CD4-positive, alpha-beta T cell treated with Interleukin-15 for 1 hour (primary cell): ENCODE measurements around the gene KATNAL2.

Experiments used
- DNase-seq: peaks from one replicate; pipeline ENCODE4 v3.0.0-alpha.2; 2020

KATNAL2 gene

DNA sequence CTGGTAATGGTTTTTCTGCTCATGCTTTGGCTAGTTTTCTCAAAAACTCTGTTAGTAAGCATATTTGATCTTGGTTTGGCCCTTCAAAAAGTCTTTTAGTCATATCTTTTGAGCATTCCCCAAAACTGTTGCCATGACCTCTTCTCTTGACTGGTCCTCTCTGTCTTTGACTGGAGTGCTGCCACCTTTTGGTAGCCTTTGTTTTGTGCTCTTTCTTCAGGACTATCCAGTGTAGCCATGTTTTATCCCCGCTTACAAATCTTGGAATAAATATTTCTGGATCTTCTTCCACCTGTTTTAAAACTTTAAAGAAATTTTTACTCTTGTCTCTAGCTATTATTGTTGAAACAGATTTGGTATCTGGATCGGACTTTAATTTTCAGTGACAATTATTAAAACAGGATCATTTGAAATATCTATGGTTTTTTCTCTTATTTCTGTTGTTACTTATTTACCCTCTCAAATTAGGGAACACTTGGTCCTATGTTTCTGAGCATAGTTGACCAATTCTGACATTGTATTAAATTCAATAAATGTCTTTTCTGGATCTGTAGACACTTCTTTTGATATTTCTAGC is 119.0 kb downstream of the KATNAL2 start:
- DNase-seq = no peak

DNA sequence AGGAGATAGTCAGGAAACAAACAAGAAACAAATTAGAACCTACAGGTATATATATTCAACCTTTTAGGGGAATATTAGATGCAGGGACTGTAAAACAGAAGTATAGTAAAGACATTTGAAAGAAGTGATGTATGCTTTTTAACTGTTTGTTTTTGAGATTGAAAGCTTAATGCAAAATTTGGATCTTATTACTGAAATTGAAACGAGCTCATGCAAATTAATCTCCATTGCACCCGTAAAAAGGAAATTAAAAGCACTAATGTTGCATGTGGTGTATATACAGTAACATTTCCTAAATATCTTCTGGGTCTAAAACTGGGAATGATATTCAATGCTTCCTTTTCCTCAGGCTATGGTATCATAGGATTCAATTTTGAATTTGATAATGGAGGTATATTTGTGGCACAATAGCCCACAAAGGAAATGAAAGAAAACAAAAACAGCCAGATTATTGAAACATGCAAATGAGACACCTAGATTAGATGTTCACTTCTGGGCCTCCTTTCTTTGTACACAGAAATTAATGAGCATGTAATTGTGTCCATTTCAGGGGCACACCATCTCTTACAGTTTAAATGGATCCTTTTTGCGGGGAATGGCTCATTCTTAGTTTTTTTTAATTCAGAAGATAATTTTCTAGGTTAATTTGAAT is 119.7 kb downstream of the KATNAL2 start:
- no peak for DNase-seq

DNA sequence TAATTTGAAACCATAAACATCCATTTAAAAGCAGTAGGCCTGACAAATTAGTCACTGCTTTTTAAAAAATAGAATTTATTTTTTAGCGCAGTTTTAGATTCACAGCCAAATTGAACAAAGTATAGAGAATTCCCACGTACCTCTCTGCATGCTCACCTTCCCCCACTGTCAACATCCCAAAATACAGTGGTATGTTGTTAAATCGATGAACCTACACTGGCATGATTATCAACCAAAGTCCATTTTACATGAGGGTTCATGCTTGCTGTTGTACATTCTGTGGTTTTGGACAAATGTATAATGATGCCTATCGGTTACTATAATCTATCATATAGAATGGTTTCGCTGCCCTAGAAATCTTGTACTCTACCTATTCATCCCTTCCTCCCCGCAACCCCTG is 123.6 kb downstream of the KATNAL2 start:
- no peak for DNase-seq

DNA sequence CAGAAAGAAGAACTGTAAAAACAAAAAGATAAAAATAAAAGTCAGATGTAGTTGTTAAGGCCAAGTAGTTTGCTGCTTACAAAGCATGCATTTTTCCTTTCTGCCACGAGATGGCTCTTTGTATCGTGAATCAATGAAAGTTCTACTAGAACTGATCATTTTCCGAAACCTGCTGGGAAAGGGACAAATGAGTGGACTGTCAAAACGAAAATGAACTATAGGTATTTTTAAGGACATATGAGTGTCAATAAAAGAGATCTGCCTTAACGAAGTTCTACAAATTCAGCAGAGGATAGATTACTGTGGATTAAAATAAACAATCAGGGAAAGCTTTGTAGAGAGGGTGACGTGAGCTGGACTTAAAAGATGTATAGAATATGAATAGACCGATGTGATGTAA is 133.1 kb downstream of the KATNAL2 start:
- DNase-seq = no peak

DNA sequence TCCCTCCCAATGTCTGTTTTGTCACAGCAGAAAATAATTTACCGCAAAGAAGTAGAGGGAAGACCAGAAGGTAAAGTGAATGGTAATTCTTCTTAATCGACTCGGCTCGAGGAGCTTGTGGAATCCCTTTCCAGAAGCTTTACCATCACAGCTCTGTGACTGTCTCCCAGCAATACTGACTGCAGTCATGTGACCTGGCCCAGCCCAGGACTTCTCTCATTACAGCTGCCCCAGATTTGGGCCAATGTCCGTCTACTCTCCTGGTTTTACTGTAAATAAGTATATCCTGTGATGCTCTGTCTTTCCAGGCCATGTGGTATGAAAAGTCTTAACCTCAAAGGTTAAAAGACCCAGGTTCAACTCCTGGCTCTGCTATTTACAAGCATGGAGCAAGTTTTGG is 137.0 kb downstream of the KATNAL2 start:
- DNase-seq = no peak

DNA sequence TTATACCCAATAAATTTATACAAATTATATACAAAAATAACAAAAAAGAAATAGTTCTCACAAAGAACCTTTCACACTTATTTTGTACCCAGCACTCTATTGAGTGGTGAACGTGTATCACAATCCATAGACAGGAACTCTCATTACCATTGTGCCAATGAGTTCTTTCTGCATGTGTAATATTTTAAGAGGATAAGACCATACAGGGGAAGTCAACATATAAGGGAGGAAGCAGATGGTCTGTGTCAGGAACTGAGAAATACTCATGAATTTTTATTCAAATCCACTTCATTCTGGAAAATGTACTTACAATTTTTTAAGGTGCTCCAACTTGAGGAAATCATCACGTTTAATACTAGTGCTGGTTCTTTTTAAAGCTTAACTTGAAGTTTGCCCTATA is 145.1 kb downstream of the KATNAL2 start:
- no peak for DNase-seq

DNA sequence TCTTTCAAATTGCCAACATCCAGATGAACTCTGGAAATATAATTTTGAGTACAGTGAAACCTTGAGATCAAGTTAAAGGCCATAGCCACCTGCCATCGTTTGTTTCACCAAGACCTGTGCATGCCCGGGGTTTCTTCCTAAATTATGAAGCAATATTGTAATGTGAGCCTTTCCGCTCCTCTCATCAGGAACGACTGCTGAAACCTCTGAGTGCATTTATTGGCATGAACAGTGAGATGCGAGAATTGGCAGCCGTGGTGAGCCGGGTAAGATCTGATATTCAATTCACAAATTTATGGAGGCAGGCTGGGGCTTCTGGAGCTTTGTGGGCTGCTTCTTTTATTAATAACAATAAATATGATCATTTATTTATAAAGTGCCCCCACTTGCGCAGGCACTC is 145.7 kb downstream of the KATNAL2 start:
- no peak for DNase-seq

DNA sequence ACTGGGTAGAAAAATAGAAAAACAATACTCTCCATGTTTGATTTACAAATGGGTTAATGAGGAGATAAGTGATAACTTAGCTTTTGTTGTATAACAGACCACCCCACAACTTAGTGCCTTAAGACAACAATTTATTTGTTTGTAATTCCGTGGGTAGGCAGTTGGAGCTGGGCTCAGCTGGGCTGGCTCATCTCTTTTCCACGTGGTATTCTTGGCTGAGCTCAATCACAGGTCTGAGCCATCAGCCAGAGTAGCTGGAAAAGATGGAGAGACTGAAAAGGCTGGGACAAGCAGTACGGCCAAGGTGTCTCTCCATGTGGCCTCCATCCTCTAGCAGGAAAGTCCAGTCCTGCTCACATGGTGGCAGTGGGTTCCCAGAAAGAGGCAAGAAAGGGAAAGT is 150.2 kb downstream of the KATNAL2 start:
- no peak for DNase-seq

DNA sequence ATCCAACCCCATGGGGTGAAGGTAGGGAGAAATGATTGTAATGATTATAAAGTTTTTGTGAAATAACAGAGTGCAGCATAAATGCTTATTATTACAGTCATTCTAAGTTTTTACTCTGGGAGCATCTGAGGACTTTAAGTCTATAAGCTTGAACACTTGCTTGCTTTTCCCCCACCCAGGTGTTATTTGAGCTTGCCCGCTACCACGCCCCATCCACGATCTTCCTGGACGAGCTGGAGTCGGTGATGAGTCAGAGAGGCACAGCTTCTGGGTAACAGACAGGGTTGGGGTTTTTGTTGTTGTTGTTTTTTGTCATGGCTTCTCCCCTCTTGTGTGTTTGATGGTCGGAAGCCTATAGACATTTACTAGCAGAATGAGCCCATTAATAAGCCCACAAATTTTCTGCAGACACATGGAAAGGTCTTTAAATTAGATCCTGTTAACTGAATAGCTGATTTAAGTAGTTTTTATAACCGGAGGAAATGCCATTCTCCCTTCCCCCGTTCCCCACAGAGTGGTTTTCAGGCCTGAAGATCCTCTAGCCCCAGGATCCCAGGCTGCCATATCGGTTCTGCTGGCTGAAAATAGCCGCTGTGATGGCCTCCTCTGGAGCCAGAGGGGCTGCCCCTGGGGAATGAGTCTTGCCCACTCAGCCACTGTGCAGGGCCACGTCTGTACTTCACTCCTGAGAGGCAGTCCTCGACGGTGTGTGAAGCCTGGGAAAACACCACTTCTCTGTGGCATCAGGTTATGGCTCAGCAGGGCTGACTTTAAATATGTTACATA is 157.9 kb downstream of the KATNAL2 start:
- DNase-seq = no peak

DNA sequence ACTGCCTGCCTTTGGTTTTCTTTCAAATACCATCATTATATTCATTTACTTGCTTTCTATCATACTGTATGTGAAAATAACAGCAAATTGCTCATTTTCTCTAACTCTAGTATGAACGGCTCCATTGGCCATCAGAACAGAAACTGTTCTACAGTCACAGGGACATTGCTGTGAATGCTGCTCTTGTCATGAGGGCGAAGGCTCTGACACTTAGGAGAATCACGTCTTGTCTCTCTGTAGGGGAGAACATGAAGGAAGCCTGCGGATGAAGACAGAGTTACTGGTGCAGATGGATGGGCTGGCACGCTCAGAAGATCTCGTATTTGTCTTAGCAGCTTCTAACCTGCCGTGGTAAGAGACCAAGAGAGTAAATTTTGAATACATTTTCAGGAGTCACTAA is 159.7 kb downstream of the KATNAL2 start:
- DNase-seq = no peak

DNA sequence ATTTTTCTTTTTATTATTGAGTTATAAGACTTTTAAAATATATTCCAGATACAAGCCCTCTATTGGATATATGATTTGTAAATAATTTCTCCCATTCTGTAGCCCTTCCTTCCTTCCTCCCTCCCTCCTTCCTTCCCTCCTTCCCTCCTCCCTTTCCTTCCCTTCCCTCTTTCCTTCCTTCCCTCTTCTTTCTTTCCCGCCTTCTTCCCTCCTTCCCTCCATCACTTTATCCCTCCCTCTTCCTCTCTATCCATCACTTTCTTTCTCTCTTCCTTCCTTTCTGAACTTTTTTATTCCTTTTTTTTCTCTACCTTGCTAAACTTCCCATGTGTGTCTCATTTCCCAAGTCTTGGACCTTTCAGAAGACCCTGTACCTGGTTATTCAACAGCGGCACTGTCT is 163.5 kb downstream of the KATNAL2 start:
- no peak for DNase-seq

DNA sequence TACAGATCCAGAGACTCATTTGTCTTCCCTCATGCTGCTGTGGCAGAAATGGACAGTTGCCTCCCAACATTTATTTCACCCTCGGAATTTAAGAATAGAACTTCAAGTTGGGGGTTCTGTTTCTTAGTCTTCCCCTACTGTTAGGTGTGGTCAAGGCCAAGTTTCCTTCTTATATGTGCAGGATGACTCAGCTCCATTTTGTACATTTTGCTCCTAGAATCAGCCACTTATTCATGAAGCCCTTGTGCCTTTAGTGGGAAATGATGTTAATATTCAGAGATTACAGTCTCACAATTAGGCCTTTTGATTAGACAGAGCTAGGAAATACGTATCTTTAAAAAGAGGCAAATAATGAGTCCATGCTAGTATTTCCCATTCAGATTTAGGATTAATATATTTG is 164.2 kb downstream of the KATNAL2 start:
- DNase-seq = no peak

DNA sequence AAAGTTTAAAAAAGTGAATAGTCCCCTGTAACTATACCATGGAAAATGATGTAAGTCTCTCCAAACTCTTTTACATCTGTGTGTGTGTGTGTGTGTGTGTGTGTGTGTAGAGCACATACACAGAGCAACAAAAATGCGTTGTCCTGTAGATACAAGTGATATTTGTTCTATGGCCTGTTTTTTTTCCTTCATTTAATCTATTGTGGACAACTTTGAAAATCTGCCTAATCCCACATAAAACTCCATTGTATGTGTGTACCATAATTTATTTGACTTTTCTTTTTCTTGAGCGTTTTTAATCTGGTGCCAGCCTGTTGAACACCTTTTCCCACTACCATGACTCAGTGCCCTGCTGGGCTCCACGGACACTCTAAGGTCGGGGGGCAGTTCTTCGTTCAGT is 170.3 kb downstream of the KATNAL2 start:
- DNase-seq = no peak

DNA sequence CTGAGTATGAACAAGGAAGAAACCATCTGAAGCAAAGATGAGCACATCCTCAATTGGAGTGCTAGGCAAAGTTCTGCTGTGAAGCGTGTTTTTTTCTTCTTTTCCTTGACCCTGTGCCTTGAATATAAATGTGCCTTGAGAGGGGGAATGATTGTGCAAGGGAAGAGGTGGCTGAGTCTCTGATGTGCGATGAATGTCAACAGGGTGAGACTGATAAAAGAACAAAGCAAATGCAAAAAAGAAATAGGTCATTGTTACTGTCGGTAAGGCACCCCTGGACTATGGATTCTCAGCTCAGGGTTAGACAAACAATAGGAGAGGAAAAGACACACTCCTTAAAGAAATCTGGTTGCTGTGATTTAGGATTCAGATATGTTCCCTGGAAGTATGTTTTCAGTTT is 178.4 kb downstream of the KATNAL2 start:
- no peak for DNase-seq

DNA sequence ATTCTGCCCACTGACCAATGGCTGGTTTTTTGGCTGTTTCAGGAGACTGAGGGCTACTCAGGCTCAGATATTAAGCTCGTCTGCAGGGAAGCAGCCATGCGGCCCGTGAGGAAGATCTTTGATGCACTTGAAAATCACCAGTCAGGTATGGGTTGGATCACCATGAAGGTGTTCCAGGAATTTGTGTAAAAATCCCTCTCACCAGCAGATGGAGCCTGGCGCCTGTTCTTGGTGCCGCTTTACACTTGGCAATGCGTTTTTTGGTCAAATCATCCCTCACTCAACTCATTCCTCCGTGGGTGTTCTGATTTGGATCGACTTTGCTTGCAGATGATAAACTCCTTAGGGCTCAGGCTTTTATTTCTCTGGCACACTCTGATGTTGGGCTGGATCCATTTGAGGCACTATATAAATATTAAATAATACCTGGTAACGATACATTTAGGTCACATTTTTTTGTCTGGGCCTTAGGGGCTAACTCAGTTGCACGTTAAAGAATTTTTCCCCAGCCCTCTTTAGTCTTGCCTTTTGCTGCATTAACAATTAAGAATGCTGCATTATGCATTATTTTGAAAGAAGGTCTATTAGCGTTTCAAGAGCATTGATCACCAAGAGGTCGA is 182.9 kb downstream of the KATNAL2 start:
- DNase-seq = peak; percentile 52

DNA sequence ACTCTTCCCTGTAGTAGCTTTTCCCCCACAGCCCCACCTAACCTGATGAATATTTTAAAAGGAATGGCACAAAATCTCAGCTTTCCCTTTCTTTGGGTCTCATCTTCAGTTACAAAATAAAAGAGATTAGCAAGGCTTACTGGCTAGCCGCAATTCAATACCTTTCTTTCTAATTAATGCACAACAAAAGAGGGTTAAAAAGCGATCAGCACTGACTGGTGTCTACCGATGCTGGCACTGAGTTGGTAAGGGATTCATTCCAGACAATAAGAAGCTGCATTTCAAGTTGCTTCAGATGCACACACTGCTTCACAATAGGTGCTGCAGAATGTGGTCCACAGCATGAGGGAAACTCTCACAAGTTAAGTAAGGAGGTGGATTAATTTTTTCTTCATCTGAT is 191.0 kb downstream of the KATNAL2 start:
- DNase-seq = no peak

DNA sequence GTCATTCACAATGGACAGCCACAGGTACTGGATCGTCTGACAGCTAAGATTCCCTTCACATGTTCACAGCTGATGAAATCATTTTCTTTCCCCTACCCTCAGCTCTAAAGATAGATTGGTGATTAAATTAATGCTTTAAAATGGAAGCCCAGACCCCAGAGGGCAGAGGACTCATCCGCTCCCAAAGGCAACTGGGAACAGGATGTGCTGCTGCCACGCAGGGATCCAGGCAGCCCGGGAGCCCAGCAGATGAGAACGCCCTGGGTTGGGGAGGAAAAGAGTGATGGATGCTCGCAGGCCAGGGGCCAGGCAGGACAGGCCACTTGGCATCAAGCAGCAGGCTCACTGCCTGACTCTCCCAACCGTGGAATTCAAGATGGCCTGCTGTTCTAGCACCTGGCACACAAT is 191.6 kb downstream of the KATNAL2 start:
- no peak for DNase-seq

DNA sequence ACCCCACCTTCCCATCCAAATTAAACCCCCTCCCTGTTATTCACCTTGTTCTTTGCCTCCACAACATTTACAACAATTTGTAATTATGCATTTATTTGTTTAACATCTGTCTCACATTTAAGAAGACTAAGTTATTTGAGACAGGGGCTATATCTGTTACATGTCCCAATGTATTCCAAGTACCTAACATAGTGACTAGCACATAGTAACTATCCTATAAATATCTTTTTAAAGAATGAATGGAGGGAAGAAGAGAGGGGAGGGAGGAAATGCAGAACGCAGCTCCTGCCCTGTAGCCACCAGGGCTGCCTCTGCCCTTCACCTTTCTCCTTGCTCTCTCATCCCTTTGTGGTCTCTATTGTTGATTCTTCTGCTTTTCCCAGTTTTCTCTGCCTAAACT is 192.3 kb downstream of the KATNAL2 start:
- no peak for DNase-seq

DNA sequence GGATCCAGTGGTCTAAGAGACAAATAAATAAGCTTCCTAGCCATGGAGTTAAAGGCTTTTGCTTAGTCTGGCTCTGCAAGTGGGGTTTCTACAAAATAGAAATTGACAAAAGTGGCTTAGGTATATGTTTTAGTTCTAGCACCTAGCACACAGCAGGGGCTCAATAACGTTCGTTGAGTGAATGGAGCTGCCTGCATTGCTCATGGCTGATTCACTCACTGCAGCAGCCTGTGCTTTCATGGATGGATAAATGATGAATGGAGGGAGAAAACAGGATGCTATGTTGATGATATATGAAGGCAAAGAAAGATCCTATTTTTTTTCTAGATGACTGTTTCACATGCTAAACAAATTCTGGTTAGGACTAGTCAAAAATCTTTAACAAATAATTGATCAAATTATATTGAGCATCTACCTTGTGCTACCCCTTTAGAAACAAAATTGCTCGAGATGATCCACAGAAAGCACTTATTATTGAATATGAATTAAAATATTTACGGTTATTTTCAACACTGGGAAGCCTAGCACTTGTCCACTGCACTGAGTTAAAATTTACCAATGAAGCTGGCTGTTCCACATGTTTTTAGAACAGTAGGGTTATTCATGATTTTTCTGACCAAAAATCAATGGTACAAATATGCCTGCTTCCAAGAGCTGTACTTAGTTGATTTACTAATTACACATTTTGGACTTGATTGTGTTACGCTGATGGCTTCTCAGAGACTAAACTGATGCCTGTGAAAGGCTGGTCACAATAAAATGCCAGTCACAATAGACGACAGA is 193.3 kb downstream of the KATNAL2 start:
- DNase-seq = no peak

DNA sequence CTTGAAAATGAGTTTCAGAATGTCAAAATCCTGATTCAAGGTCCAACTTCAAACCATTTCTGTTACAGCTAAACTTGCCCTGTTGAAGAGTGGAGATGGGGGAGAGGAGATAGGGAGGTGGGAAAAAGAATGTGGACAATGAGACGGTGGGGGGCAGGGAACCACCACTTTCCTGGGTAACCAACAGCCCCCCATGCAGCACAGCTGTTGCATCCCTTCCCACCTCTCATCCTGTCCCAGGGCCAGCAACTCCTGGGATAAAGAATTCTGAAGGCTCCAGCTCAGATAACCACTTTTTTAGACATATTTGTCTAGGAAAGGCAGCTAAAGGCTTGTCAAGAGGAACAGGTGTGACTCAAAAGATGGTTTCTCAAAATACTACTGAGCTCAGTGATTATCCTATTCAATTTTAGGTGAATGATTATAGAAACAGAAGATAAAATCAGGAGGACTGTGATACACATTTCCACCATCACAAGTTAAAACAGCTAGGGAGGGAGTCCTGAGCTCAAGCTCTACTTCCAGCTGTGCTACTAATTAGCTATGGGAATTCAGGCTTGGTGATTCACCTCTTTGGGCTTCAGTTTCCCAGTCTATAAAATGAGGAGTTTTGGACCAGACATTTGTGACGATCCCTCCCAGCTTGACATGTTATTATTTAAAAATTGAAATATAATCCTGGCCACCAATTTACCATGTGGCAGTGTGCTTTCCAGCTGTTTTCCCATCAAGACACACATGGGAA is 196.6 kb downstream of the KATNAL2 start:
- DNase-seq = no peak

DNA sequence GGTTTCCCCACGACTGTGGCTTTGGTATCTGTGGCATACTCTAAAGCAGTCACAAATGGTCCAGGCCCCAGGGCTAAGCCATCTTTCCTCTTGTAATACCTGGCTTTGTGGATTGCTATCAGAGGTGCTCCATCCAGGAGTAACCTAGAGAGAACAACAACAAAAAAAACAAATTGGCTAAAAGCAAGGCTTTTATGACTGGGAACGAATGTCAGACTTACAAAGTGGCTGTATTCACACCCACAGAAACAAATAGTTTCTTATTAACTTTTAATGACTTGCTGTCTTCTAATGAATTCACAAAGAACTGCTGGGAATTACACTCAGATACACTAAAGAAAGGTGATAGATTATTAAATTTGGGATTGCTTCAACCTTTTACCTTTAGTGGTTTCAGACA is 197.8 kb downstream of the KATNAL2 start:
- DNase-seq = no peak

DNA sequence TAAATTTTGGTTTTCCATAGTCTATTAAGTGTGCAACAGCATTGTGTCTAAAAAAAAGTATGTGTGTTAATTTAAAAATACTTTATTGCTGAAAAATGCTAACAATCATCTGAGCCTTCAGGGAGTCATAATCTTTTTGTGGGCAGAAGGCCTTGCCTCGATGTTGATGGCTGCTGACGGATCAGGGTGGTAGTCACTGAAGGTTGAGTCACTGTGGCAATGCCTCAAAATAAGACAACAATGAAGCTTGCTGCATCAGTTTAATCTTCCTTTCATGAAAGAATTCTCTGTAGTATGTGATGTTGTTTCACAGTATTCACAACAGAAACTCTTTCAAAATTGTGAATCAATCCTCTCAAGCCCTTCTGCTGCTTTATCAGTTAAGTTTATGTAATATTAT is 201.6 kb downstream of the KATNAL2 start:
- no peak for DNase-seq
